Aorta (tissue), 5 donors: ENCODE measurements around the gene CABP1. TPM values are rescaled to one million over a fixed set of nuclear protein-coding genes. Genes with fewer than 3 reads are reported as not detected.
"Not testable (repeated sequence)": the region's sequence is repeated elsewhere in the genome, so short reads cannot be mapped to it uniquely, and the experiment has no call there.

Experiments
- ATAC-seq: fragments of 200-7000 bp; cut with Tn5 transposase; one replicate; pipeline ENCODE4 v1.9.1; 2022; ENCODE audit warnings: moderate library complexity; ENCODE audit not compliant: low FRiP score
- DNase-seq, 2 donors: peaks; one replicate each; pipeline ENCODE4 v3.0.0-alpha.2; 2020
- H3K27ac ChIP-seq, 2 donors: one replicate each; pipeline ENCODE4 v1.5.1; 2013; ENCODE audit warnings: low read length in 2 of 2, mild to moderate bottlenecking in 2 of 2, moderate library complexity in 2 of 2, control low read depth in 1 of 2, inconsistent platforms in 1 of 2, low read depth in 1 of 2
- H3K27me3 ChIP-seq, 2 donors: one replicate each; pipeline ENCODE4 v1.6.1; 2013; ENCODE audit warnings: control low read depth in 1 of 2, low read length in 1 of 2, mild to moderate bottlenecking in 1 of 2, moderate library complexity in 1 of 2; ENCODE audit not compliant: insufficient read depth in 2 of 2, control insufficient read depth in 1 of 2
- H3K36me3 ChIP-seq, 2 donors: one replicate each; pipeline ENCODE4 v1.6.1; 2013; ENCODE audit warnings: control low read depth in 1 of 2, low read length in 1 of 2, mild to moderate bottlenecking in 1 of 2; ENCODE audit not compliant: insufficient read depth in 2 of 2, control insufficient read depth in 1 of 2
- H3K4me1 ChIP-seq, 2 donors: one replicate each; pipeline ENCODE4 v1.6.1; 2013; ENCODE audit warnings: low read length in 2 of 2, control low read depth in 1 of 2, mild to moderate bottlenecking in 1 of 2, moderate library complexity in 1 of 2; ENCODE audit not compliant: insufficient read depth in 2 of 2, control insufficient read depth in 1 of 2
- H3K4me3 ChIP-seq, 2 donors: one replicate each; pipeline ENCODE4 v1.5.1; 2013; ENCODE audit warnings: low read length in 2 of 2, control low read depth in 1 of 2, mild to moderate bottlenecking in 1 of 2
- H3K9me3 ChIP-seq: one replicate; pipeline ENCODE4 v1.6.1; 2013; ENCODE audit warnings: mild to moderate bottlenecking, low read length; ENCODE audit not compliant: control insufficient read depth
- whole genome bisulfite sequencing, 2 donors: extraction: QIAGEN DNeasy Blood & Tissue Kit; methylation state at CpG; one replicate each; pipeline ENCODE4 v1.1.7; 2013; 5-methylcytosine and 5-hydroxymethylcytosine counted together
- intact Hi-C, 2 donors: fragments of 100-400 bp; cut with DNase I; formaldehyde crosslinking; loops; one replicate each; pipeline versions ENCODE4 v1.14.2 to v1.15.0; 2022
- polyA plus RNA-seq, 2 donors: library from polyadenylated mRNA; stranded (reverse); fragments of 200-250 nt; gene quantifications; one replicate each; pipeline ENCODE4 v1.2.3, GENCODE V29; 2013
- total RNA-seq, 2 donors: library from RNA; stranded (reverse); fragmentation: NEBNext Ultra II Directional; extraction: Animal tissue kit (Norgen Biotek cat#: 25700); gene quantifications; one replicate each; pipeline ENCODE4 v1.2.1, GENCODE V29; 2021
- donor health status: healthy with polysubstance abuse.
- donor health status: Bipolar disorder and iron deficiency.
- donor health status: DM: no; HTN: no; CAD: no.
- donor health status: DM: no; HTN: no; CAD: no.
- donor health status: DM: yes; HTN: yes; CAD: no.

Gene CABP1
- total and polyA plus RNA-seq, 4 donors, result 1.7 to 3.0 (median 1.7) TPM; not detected in 1

- H3K36me3 ChIP-seq, H3K4me1 ChIP-seq, ATAC-seq, H3K4me3 ChIP-seq, H3K27me3 ChIP-seq, H3K9me3 ChIP-seq, intact Hi-C loops, H3K27ac ChIP-seq: not testable (repeated sequence)
- 74% methylated on average over 5 of the region's 5 CpGs for WGBS, 2 donors
- DNase-seq, result peak in 1 of 2 donors; percentile 37
Measured at GRCh38 chr12:120602416-120602815, 38.0 kb upstream of the CABP1 start.

- Histone ChIP-seq H3K9me3 (no peaks in the 10 kb centered on the region), H3K27me3 (no peaks in the 10 kb centered on the region), H3K36me3 (no peaks in the 10 kb centered on the region), H3K27ac (no peak overlapping the region), H3K4me1 (no peaks in the 10 kb centered on the region), H3K4me3 (no peak overlapping the region)
- ATAC-seq, result no peak
- intact Hi-C loops, result no loop called here
- DNase-seq, result no peak
- 74 to 77% methylated on average over 4 of the region's 4 CpGs for WGBS, 2 donors
Measured at GRCh38 chr12:120610560-120610959, 29.9 kb upstream of the CABP1 start.

GRCh38 chr12:120611534-120611933 is 28.9 kb upstream of the CABP1 start:
- H3K27me3 ChIP-seq, H3K9me3 ChIP-seq, DNase-seq, ATAC-seq, intact Hi-C loops, H3K36me3 ChIP-seq, H3K4me1 ChIP-seq, H3K27ac ChIP-seq, H3K4me3 ChIP-seq: not testable (repeated sequence)
- 73 to 76% methylated on average over 1 of the region's 1 CpG for WGBS, 2 donors

GRCh38 chr12:120614848-120615247 is 25.6 kb upstream of the CABP1 start:
- no peak overlapping the region for H3K4me3 ChIP-seq
- no peaks in the 10 kb centered on the region for H3K9me3 ChIP-seq
- intact Hi-C loops, result no loop called here
- ATAC-seq, result no peak
- no peaks in the 10 kb centered on the region for H3K4me1 ChIP-seq
- no peak for DNase-seq
- H3K27me3 ChIP-seq, result peaks cover 0 to 2% of the 10 kb centered on the region in 2 donors
- no peak overlapping the region for H3K27ac ChIP-seq
- H3K36me3 ChIP-seq, result no peaks in the 10 kb centered on the region

GRCh38 chr12:120617193-120617592 is 23.2 kb upstream of the CABP1 start:
- intact Hi-C loops, DNase-seq, ATAC-seq, H3K36me3 ChIP-seq, H3K4me1 ChIP-seq, H3K27ac ChIP-seq, H3K4me3 ChIP-seq, H3K9me3 ChIP-seq, H3K27me3 ChIP-seq: not testable (repeated sequence)
- WGBS, 2 donors, result 88% methylated on average over 3 of the region's 3 CpGs

GRCh38 chr12:120617767-120618166 is 22.7 kb upstream of the CABP1 start:
- H3K4me3 ChIP-seq, H3K36me3 ChIP-seq, intact Hi-C loops, DNase-seq, ATAC-seq, H3K27me3 ChIP-seq, H3K4me1 ChIP-seq, H3K27ac ChIP-seq, H3K9me3 ChIP-seq: not testable (repeated sequence)
- 92 to 93% methylated on average over 4 of the region's 4 CpGs for WGBS, 2 donors

GRCh38 chr12:120618954-120619615 is 21.3 kb upstream of the CABP1 start:
- peaks cover 0 to 2% of the 10 kb centered on the region in 2 donors for H3K27me3 ChIP-seq
- H3K9me3 ChIP-seq, result no peaks in the 10 kb centered on the region
- 26 to 28% methylated on average over 8 of the region's 8 CpGs for WGBS, 2 donors
- H3K4me3 ChIP-seq, result no peak overlapping the region
- H3K36me3 ChIP-seq, result no peaks in the 10 kb centered on the region
- no peaks in the 10 kb centered on the region for H3K4me1 ChIP-seq
- H3K27ac ChIP-seq, result no peak overlapping the region
- DNase-seq (no peak), ATAC-seq (no peak)
- intact Hi-C loops, result no loop called here

- intact Hi-C loops, result no loop called here
- WGBS, 2 donors, result 88 to 95% methylated on average over 2 of the region's 2 CpGs
- H3K4me1 ChIP-seq, result no peaks in the 10 kb centered on the region
- DNase-seq (no peak), ATAC-seq (no peak)
- no peak overlapping the region for H3K4me3 ChIP-seq
- peaks cover 0 to 2% of the 10 kb centered on the region in 2 donors for H3K27me3 ChIP-seq
- no peaks in the 10 kb centered on the region for H3K36me3 ChIP-seq
- H3K27ac ChIP-seq, result no peak overlapping the region
- H3K9me3 ChIP-seq, result no peaks in the 10 kb centered on the region
Measured at GRCh38 chr12:120620624-120621023, 19.8 kb upstream of the CABP1 start.

GRCh38 chr12:120625557-120626419 is 14.6 kb upstream of the CABP1 start:
- no peaks in the 10 kb centered on the region for H3K36me3 ChIP-seq
- ATAC-seq, result no peak
- WGBS, 2 donors, result 78 to 85% methylated on average over 26 of the region's 26 CpGs
- intact Hi-C loops, result no loop called here
- peak in 1 of 2 donors; percentile 78 for DNase-seq
- no peak overlapping the region for H3K4me3 ChIP-seq
- no peaks in the 10 kb centered on the region for H3K9me3 ChIP-seq
- H3K27ac ChIP-seq, result no peak overlapping the region
- H3K27me3 ChIP-seq, result no peaks in the 10 kb centered on the region
- H3K4me1 ChIP-seq, result no peaks in the 10 kb centered on the region
